Hematopoietic multipotent progenitor cell treated with erythropoietin and hydrocortisone succinate and interleukin-3 and kit ligand, for 6 days (in vitro differentiated cells): Measurements from ENCODE around the gene ANKRD34B.
"Not testable (repeated sequence)": the region's sequence is repeated elsewhere in the genome, so short reads cannot be mapped to it uniquely, and the experiment has no call there.

Experiments used
- DNase-seq: peaks from one replicate; pipeline ENCODE4 v3.0.0-alpha.2; 2015

Gene ANKRD34B

GRCh38 chr5:80569961-80570786 lies at the start of gene ANKRD34B:
TSS of gene ANKRD34B (minus strand) at chr5:80570280. CDS start at chr5:80560019, 10,261 bp downstream.
- peak; percentile 62 for DNase-seq

- DNase-seq: no peak
Measured at GRCh38 chr5:80619086-80619485, 49.0 kb upstream of the ANKRD34B start.

GRCh38 chr5:80618438-80618837 lies 48.4 kb upstream of the ANKRD34B start:
- DNase-seq: no peak

- DNase-seq: no peak
Measured at GRCh38 chr5:80615266-80615914, 45.3 kb upstream of the ANKRD34B start.

GRCh38 chr5:80609692-80610091 lies 39.6 kb upstream of the ANKRD34B start:
- no peak for DNase-seq

- DNase-seq: peak; percentile 14
Measured at GRCh38 chr5:80608731-80609130, 38.7 kb upstream of the ANKRD34B start.

GRCh38 chr5:80607832-80608231 lies 37.8 kb upstream of the ANKRD34B start:
- DNase-seq: no peak

GRCh38 chr5:80607343-80607742 lies 37.3 kb upstream of the ANKRD34B start:
- DNase-seq: no peak

- no peak for DNase-seq
Measured at GRCh38 chr5:80600943-80601693, 31.0 kb upstream of the ANKRD34B start.

- no peak for DNase-seq
Measured at GRCh38 chr5:80597500-80597899, 27.4 kb upstream of the ANKRD34B start.

- no peak for DNase-seq
Measured at GRCh38 chr5:80594810-80595209, 24.7 kb upstream of the ANKRD34B start.

- DNase-seq: no peak
Measured at GRCh38 chr5:80592761-80593160, 22.7 kb upstream of the ANKRD34B start.

- DNase-seq: no peak
Measured at GRCh38 chr5:80592105-80592504, 22.0 kb upstream of the ANKRD34B start.

GRCh38 chr5:80591352-80591751 lies 21.3 kb upstream of the ANKRD34B start:
- no peak for DNase-seq

GRCh38 chr5:80590766-80591165 lies 20.7 kb upstream of the ANKRD34B start:
- no peak for DNase-seq

- no peak for DNase-seq
Measured at GRCh38 chr5:80588858-80589540, 18.9 kb upstream of the ANKRD34B start.

- no peak for DNase-seq
Measured at GRCh38 chr5:80584770-80585169, 14.7 kb upstream of the ANKRD34B start.

- not testable (repeated sequence) for DNase-seq
Measured at GRCh38 chr5:80580291-80580690, 10.2 kb upstream of the ANKRD34B start.

- no peak for DNase-seq
Measured at GRCh38 chr5:80579050-80579449, 9.0 kb upstream of the ANKRD34B start.

- DNase-seq: no peak
Measured at GRCh38 chr5:80577707-80578106, 7.6 kb upstream of the ANKRD34B start.

GRCh38 chr5:80576383-80576782 lies 6.3 kb upstream of the ANKRD34B start:
- DNase-seq: no peak

- DNase-seq: no peak
Measured at GRCh38 chr5:80573062-80573461, 3.0 kb upstream of the ANKRD34B start.
